T-helper 2 cell (primary cell): ENCODE data around the gene TMEM43.

Experiments used
- DNase-seq, 5 experiments: peaks; one replicate each; pipeline versions ENCODE4 v3.0.0 to v3.0.0-alpha.2; 2012 to 2022

Gene TMEM43

DNA sequence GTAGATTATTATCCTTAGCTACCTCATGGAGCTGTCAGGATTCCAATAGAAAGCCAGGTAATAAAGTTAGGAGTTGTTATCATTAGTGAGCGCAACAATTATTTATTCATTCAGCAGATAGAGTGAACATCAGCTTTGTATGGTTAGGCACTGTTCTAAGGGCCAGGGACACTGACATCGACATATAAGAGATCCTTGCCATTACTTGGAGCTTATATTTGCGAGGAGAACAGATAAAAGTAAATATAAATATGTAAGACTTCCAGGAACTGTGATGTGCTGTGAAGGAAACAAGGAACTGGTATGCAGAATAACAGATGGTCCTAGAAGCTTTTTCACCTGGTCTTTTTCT lies 54.2 kb downstream of the TMEM43 start:
- no peak for DNase-seq

DNA sequence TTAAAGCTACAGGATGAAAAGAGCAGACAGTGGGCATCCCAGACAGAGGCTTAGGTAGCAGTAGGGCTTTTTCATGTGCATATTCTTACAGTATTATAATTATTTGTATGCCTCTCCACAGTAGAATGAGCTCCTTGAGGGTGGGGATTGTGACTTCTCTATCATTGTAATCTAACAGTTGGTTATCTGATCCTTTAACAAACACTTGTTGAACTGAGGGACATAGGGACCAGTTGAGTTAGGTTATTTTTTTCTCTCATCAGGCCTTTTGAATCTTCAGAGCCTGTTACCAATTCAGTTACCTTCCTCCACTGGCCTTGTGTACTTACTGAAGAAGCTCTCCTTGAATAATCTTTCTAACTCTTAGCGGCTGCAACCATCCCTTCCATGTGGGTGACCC lies 54.9 kb downstream of the TMEM43 start:
- DNase-seq: no peak

DNA sequence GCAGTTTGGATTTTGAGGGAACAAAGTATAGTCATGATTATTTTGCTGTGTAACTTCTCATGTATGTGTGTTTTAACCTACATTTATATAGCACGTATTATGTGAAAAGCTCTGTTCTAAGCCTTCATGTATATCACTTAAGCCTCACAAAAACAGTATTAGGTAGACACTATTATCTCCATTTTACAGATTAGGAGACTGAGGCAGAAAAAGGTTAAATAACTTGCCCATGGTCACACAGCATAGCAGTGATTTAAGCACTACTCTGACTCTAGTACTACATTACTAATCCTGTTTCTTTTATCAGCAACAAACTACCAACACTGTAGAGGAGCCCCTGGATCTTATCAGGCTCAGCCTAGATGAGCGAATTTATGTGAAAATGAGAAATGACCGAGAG lies 56.4 kb downstream of the TMEM43 start:
- no peak for DNase-seq

DNA sequence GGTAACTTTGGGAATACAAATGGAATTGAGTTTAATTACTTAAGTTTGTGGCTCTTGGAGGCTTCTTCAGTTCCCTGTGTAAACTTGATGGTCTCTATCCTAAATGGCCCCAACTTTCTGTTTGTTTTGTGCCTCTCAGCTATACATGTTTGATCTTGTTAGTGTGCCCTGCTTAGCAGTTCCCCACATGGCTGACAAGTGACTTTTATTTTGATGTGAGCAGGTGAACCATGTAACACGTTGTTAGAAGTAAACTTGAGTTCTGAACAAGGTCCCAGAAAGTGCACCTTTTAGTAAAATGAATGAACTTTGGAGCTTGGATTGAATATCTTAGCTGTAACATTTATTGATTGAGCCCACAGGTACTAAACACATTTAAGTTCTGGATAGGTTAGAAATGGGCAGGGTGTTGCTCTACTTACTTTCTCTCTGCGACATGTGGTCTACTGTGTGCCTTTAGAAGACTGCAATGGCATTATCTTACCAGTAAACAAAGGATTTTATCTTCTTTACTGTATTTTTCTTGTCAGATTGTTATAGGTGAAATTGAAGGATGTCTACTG lies 58.2 kb downstream of the TMEM43 start:
- DNase-seq: no peak

DNA sequence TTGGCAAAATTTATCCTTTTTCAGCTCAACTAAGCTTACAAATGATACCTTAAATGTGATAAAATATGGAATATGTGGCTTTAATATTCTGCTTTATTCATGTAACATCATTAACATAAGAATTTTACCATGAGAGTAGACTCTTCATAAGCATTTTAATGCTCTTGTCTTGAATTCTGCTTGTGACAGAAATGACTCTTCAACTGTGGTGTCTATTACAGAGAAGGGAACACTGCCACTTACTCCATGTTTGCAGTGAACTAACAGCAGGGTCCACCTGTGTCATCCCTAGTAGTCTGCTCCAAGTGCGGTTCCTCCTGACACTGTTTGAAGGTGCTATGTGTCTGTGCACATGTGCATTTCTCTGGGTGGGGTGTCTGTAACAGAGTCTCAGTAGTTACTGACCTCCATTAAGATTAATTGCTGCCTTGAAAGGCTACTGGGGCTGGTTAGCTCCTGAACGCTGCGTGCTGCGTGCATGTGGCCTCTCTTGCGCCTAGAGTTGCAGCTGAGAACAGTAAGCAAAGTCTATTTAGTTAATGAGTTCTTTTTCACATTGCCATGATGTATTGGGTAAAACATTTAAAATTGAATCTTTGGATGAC lies 62.1 kb downstream of the TMEM43 start:
- DNase-seq: no peak

DNA sequence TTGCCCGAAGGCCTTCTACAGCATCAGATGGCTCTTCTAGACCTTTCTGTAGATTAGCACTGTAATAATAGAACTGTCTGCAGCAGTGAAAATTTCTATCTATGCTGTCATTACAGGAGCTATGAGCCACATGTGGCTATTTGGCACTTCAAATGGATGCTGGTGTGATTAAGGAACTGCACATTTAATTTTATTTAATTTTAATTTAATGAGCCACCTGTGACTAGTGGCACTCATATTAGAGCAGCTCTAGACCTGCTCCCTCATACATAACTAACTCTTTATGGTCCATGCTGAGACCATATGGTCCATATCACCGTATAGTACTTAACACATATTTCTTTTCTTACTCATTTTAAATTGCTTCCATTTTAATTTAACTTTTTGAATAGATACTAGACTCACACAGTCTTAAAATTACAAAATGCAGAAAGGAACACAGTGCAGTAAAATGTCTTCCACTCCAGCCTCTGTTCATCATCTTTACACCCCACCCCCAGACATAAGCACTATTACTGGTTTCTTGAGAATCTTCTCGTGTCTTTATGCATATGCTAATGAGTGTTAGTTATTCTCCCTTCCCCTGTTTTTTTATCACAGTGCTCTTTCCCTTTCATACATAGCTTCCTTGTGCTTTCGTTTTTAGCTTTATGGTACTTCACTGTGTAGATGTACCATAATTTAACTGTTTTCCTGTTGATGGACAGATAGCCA lies 63.3 kb downstream of the TMEM43 start:
- peak in 1 of 5 experiments; percentile 21 for DNase-seq
